HAP-1 (cell line): Measurements from ENCODE around the gene ABCB11.
"Not testable (repeated sequence)": the region's sequence is repeated elsewhere in the genome, so short reads cannot be mapped to it uniquely, and the experiment has no call there.

ENCODE experiments used
- DNase-seq, 2 experiments: peaks; one replicate each; pipeline ENCODE4 v3.0.0-alpha.2; 2016 to 2020; ENCODE audit warnings: low spot score in 2 of 2
- H3K27me3 ChIP-seq: fragments of 250-450 bp; sonication (Bioruptor Pico); 2 replicates; pipeline ENCODE4 v1.5.1; 2020; ENCODE audit warnings: low read depth, mild to moderate bottlenecking, moderate library complexity
- H3K36me3 ChIP-seq: fragments of 250-450 bp; sonication (Bioruptor Pico); replicated peaks from 2 replicates; pipeline ENCODE4 v1.5.1; 2020; ENCODE audit warnings: mild to moderate bottlenecking
- H3K4me1 ChIP-seq: fragments of 250-450 bp; sonication (Bioruptor Pico); 2 replicates; pipeline ENCODE4 v1.5.1; 2020; ENCODE audit warnings: mild to moderate bottlenecking
- H3K4me3 ChIP-seq: fragments of 250-450 bp; sonication (Bioruptor Pico); 2 replicates; pipeline ENCODE4 v1.5.1; 2020; ENCODE audit warnings: mild to moderate bottlenecking, moderate library complexity
- H3K9me3 ChIP-seq: fragments of 250-450 bp; sonication (Bioruptor Pico); 2 replicates; pipeline ENCODE4 v1.5.1; 2020; ENCODE audit warnings: mild to moderate bottlenecking, moderate library complexity
- in situ Hi-C: fragments of 300-500 bp; cut with MboI; formaldehyde crosslinking; loops from 3 replicates; pipeline ENCODE4 v1.14.3; 2020; ENCODE audit warnings: low sequenced_read_pairs, inconsistent platforms, mixed read lengths

ABCB11 gene

DNA sequence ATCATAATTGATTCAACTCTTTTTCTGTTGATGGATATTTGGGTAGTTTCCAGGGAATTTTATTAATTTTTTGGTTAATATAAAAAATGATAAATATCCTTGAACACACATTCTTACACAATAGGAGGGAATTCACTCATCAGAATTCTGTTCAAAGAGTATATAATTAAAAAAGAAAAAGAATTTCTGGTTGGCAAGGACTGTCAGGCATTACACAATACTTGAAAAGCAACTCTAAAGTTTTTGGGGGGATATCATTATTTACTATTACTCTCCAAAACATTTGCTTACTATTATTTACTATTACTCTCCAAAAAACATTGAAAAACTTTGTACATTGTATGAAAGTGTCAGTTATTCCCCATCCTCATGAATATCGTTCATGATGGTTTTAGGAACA, 92.1 kb downstream of the ABCB11 start:
- H3K9me3 ChIP-seq = no peaks in the 10 kb centered on the region
- in situ Hi-C loops = no loop called here

DNA sequence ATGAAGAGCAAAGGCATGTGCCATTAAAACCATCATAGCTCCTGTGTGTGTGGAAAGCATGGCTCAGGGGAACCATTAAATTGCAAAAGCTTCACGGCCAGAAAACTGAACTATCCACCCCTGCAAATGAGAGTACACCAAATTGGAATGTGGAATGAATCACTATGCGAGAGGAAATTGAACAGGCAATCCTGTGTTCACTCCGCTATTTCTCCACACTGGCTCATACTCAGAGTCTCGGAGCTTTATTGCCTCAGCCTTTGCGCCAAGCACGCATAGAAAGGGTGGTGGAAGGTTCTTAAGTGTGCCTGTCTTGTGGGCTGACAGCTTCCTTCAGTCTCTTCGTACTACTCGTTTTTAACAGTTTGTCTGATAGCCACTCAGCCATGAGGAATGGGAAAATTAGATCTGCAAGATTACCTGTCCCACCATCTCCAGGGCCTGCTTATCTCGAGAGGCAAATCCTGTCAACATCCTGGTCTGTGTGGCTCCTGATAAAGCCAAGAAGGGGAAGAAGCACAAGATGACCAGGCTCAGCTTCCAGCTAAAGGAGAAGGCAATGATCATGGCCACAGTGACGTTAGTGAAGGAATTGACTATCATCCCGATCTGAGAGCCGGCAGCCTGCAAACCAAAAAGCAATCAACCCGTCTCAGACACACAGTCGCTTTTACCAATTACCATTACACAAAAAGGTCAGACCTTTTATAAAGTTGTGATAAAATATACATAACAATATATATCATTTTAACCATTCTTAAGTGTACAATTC, 95.1 kb downstream of the ABCB11 start:
- in situ Hi-C loops = no loop called here
- Histone ChIP-seq H3K4me3 (no peak overlapping the region), H3K9me3 (no peaks in the 10 kb centered on the region), H3K27me3 (no peaks in the 10 kb centered on the region), H3K36me3 (no peaks in the 10 kb centered on the region), H3K4me1 (no peaks in the 10 kb centered on the region)
- DNase-seq = peak in 1 of 2 experiments; percentile 12

More for the DNA sequence above, 92.1 kb downstream of the ABCB11 start:
- no peak for DNase-seq
- peaks cover 13% of the 10 kb centered on the region for H3K27me3 ChIP-seq
- no peaks in the 10 kb centered on the region for H3K36me3 ChIP-seq
- no peaks in the 10 kb centered on the region for H3K4me1 ChIP-seq
- no peak overlapping the region for H3K4me3 ChIP-seq

DNA sequence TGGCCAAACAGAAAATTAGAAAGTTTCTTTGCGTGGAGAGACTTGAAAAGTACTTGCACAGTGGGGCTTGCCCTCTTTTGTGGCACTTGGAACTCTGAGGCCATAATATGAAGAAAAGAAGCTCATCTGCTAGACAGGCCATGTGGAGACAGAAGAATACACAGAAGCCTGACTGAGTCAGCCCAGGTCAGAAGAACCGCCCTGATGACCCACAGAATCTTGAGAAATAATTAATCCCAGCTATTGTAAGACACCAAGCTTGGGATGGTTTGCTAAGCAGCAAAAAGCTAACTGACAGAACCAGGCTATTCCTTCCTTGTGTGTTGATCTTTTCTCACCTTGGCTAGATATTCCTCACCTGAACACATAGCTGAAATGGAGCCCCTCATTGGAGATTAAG, 96.3 kb downstream of the ABCB11 start:
- in situ Hi-C loops = no loop called here
- Histone ChIP-seq H3K9me3 (no peaks in the 10 kb centered on the region), H3K4me1 (no peaks in the 10 kb centered on the region), H3K36me3 (no peaks in the 10 kb centered on the region), H3K4me3 (no peak overlapping the region), H3K27me3 (peaks cover 5% of the 10 kb centered on the region)
- DNase-seq = no peak

- H3K27me3 ChIP-seq = peaks cover 12% of the 10 kb centered on the region
- H3K4me3 ChIP-seq, H3K9me3 ChIP-seq, in situ Hi-C loops, H3K36me3 ChIP-seq, H3K4me1 ChIP-seq, DNase-seq: not testable (repeated sequence)
These were observed 99.0 kb downstream of the ABCB11 start for GRCh38 chr2:168932174-168932573.

- H3K4me1 ChIP-seq = no peaks in the 10 kb centered on the region
- peaks cover 15% of the 10 kb centered on the region for H3K27me3 ChIP-seq
- H3K36me3 ChIP-seq = no peaks in the 10 kb centered on the region
- no peak overlapping the region for H3K4me3 ChIP-seq
- in situ Hi-C loops = no loop called here
- no peaks in the 10 kb centered on the region for H3K9me3 ChIP-seq
- DNase-seq = no peak
These were observed 100.9 kb downstream of the ABCB11 start for GRCh38 chr2:168930242-168930641.

DNA sequence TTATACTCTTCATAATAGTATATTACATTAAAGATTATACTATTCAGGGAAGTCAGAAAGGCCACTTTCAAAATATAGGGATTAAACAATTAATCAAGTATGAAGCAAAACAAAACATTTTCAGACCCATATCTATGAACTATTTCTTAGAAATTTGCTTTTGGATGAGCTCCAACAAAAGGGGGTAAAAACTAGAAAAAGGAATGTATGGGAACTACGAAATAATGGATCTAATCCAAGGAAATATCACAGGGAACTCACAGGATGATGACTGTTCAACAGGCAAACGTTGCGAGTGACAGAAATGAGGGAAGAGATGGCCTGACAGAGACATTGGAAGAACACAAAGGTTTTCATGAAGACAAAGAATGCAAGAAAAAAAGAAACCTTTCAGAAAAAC, 102.1 kb downstream of the ABCB11 start:
- no peaks in the 10 kb centered on the region for H3K9me3 ChIP-seq
- no peaks in the 10 kb centered on the region for H3K4me1 ChIP-seq
- no peak overlapping the region for H3K4me3 ChIP-seq
- no peaks in the 10 kb centered on the region for H3K36me3 ChIP-seq
- DNase-seq = no peak
- in situ Hi-C loops = loop anchor here (10.0 kb wide), 1 partner anchor 154 kb away; no protein-coding TSS in a partner anchor
- peaks cover 21% of the 10 kb centered on the region for H3K27me3 ChIP-seq

GRCh38 chr2:168928113-168928831, 102.9 kb downstream of the ABCB11 start:
- no peak for DNase-seq
- Histone ChIP-seq H3K9me3 (no peaks in the 10 kb centered on the region), H3K4me1 (no peaks in the 10 kb centered on the region), H3K27me3 (peaks cover 21% of the 10 kb centered on the region), H3K36me3 (no peaks in the 10 kb centered on the region), H3K4me3 (no peak overlapping the region)
- in situ Hi-C loops = loop anchor here (10.0 kb wide), 1 partner anchor 153 kb away; no protein-coding TSS in a partner anchor

GRCh38 chr2:168926621-168927386, 104.3 kb downstream of the ABCB11 start:
- Histone ChIP-seq H3K4me1 (no peaks in the 10 kb centered on the region), H3K9me3 (no peaks in the 10 kb centered on the region), H3K4me3 (no peak overlapping the region), H3K27me3 (peaks cover 24% of the 10 kb centered on the region), H3K36me3 (no peaks in the 10 kb centered on the region)
- no peak for DNase-seq
- in situ Hi-C loops = loop anchor here (10.0 kb wide), 1 partner anchor 152 kb away; no protein-coding TSS in a partner anchor

DNA sequence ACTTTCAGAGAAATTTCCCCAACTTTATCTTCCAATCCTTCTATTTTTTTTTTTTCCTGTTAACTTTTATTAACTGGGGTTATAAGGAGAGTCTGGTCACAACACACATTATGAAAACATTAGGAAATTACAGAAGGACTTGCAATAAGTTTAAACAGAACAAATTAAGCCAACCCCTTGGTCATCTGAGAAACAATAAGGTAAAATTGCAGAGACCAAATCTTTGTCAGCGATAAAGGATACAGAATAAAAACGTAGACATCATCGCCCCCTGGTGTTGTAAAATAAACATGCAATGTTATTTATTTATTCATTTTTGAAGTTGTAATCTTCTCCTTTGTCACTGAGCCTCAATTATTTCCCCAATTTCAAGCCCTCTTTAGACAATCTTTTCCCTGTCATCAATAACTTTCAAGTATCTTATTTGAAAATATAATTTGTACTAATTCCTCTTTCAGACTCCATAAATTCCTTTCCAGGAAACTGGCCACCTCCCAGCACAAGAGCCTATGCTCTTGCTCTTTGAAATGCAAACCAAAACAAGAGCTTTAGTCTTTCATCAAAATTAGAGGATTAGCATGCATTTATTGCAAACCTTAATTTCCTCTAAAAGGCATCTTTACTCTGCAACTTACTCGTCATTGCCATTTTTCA, 110.5 kb downstream of the ABCB11 start:
- in situ Hi-C loops = loop anchor here (10.0 kb wide), 1 partner anchor 146 kb away; no protein-coding TSS in a partner anchor
- Histone ChIP-seq H3K9me3 (no peaks in the 10 kb centered on the region), H3K4me3 (no peak overlapping the region), H3K27me3 (peaks cover 15% of the 10 kb centered on the region), H3K4me1 (no peaks in the 10 kb centered on the region), H3K36me3 (no peaks in the 10 kb centered on the region)
- peak in 1 of 2 experiments; percentile 49 for DNase-seq

GRCh38 chr2:168916331-168916675, 114.8 kb downstream of the ABCB11 start:
- no peaks in the 10 kb centered on the region for H3K4me1 ChIP-seq

GRCh38 chr2:168915441-168916330, 115.4 kb downstream of the ABCB11 start:
- H3K36me3 ChIP-seq = no peaks in the 10 kb centered on the region
- in situ Hi-C loops = loop anchor here (5.0 kb wide), 1 partner anchor 568 kb away; no protein-coding TSS in a partner anchor

More at GRCh38 chr2:168916331-168916675, 114.8 kb downstream of the ABCB11 start:
- Histone ChIP-seq H3K9me3 (no peaks in the 10 kb centered on the region), H3K36me3 (no peaks in the 10 kb centered on the region), H3K4me3 (no peak overlapping the region), H3K27me3 (0 out of 2 replicates have a peak, but pooled peaks cover 3% of the 10 kb centered on the region)
- in situ Hi-C loops = loop anchor here (5.0 kb wide), 1 partner anchor 569 kb away; no protein-coding TSS in a partner anchor
- no peak for DNase-seq

DNA sequence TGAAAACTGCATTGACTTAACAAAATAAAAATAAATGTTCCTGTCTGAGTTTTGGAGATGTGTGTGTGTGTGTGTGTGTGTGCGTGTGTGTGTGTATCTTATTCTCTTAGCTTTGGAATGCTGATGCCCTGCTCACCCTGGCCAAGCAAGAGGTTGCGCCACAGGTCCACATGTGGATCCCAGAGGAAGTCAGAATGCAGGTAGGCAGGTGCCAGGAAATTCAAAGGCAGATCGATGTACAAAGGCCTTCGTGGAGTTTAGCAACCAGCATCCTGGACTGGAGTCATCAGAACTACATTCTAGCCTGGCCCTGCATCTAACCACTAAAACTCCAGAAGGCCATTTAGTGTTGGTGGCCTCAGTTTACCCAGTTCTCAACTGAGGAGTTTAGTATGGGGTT, 117.6 kb downstream of the ABCB11 start:
- Histone ChIP-seq H3K4me1 (no peaks in the 10 kb centered on the region), H3K36me3 (no peaks in the 10 kb centered on the region), H3K27me3 (0 out of 2 replicates have a peak, but pooled peaks cover 3% of the 10 kb centered on the region), H3K4me3 (no peak overlapping the region), H3K9me3 (no peaks in the 10 kb centered on the region)
- no peak for DNase-seq
- in situ Hi-C loops = no loop called here

More at GRCh38 chr2:168915441-168916330, 115.4 kb downstream of the ABCB11 start:
- H3K4me3 ChIP-seq = no peak overlapping the region
- no peaks in the 10 kb centered on the region for H3K9me3 ChIP-seq
- 0 out of 2 replicates have a peak, but pooled peaks cover 3% of the 10 kb centered on the region for H3K27me3 ChIP-seq
- no peak for DNase-seq
- no peaks in the 10 kb centered on the region for H3K4me1 ChIP-seq
